Testis (tissue), 3 donors: ENCODE results near the gene ATP11A. TPM values are rescaled to one million over a fixed set of nuclear protein-coding genes. Genes with fewer than 3 reads are reported as not detected.

ENCODE experiments used
- DNase-seq: peaks from one replicate; pipeline ENCODE4 v3.0.0-alpha.2; 2019
- H3K27ac ChIP-seq, 2 donors: fragments of 200-600 bp; sonication (generic); one replicate each; pipeline ENCODE4 v1.5.1; 2019
- H3K27me3 ChIP-seq: fragments of 200-600 bp; sonication (generic); one replicate; pipeline ENCODE4 v1.5.1; 2019
- H3K36me3 ChIP-seq: fragments of 200-600 bp; sonication (generic); one replicate; pipeline ENCODE4 v1.5.1; 2017; ENCODE audit warnings: low read depth; ENCODE audit errors: missing control alignments
- H3K4me1 ChIP-seq: fragments of 200-600 bp; sonication (generic); one replicate; pipeline ENCODE4 v1.5.1; 2019
- H3K4me3 ChIP-seq, 2 donors: fragments of 200-600 bp; sonication (generic); one replicate each; pipeline ENCODE4 v1.5.1; 2017 to 2019
- H3K9me3 ChIP-seq: fragments of 200-600 bp; sonication (generic); one replicate; pipeline ENCODE4 v1.5.1; 2017
- POLR2A ChIP-seq: fragments of 450-650 bp; IDR thresholded peaks from one replicate; pipeline ENCODE4 v1.6.1; 2017; ENCODE audit warnings: antibody characterized with exemption, mild to moderate bottlenecking, moderate library complexity
- WGBS, 2 donors: methylation state at CpG; one replicate each; pipeline ENCODE4 v1.1.5; 2018; 5-methylcytosine and 5-hydroxymethylcytosine counted together
- intact Hi-C: fragments of 100-400 bp; cut with DNase I; formaldehyde crosslinking; loops from one replicate; pipeline ENCODE4 v1.15.1; 2023; ENCODE audit warnings: low total_unique reads
- polyA plus RNA-seq: library from polyadenylated mRNA; stranded (reverse); fragments of 350-450 nt; fragmentation: Illumina TruSeq; extraction: RNeasy Lipid Tissue Mini Kit (QIAGEN cat#74804); gene quantifications from one replicate; pipeline ENCODE4 v1.2.3, GENCODE V29; 2014; ENCODE audit warnings: low read depth, low replicate concordance; ENCODE audit not compliant: insufficient read depth
- total RNA-seq, 2 donors: library from RNA; depleted of rRNA; stranded (reverse); fragments of >200 nt; gene quantifications; one replicate each; pipeline ENCODE4 v1.2.3, GENCODE V29; 2016
- TF ChIP-seq, protein P1 (sequence below), 3 experiments: fragments of 450-650 bp in 2 of 3; fragments of 200-600 bp in 1 of 3; sonication (generic) in 1 of 3; IDR thresholded peaks; one replicate each; pipeline ENCODE4 v1.5.1; 2016 to 2019; ENCODE audit warnings: antibody characterized with exemption in 3 of 3, mild to moderate bottlenecking in 2 of 3, moderate library complexity in 1 of 3

Gene ATP11A
- total and polyA plus RNA-seq, 3 donors from 2014 or later = 34.4 to 122 (median 112) TPM

GRCh38 chr13:112754281-112755025, 64.6 kb downstream of the ATP11A start:
- no peak for DNase-seq
- Histone ChIP-seq H3K36me3 (no peaks in the 10 kb centered on the region), H3K4me3 (no peak overlapping the region), H3K9me3 (no peaks in the 10 kb centered on the region), H3K27me3 (no peaks in the 10 kb centered on the region), H3K27ac (no peak overlapping the region), H3K4me1 (peaks cover 17% of the 10 kb centered on the region)
- intact Hi-C loops = no loop called here
- 71 to 84% methylated on average over 1 to 29 of the region's 29 CpGs for WGBS, 2 donors
- TF ChIP-seq, protein P1, sequence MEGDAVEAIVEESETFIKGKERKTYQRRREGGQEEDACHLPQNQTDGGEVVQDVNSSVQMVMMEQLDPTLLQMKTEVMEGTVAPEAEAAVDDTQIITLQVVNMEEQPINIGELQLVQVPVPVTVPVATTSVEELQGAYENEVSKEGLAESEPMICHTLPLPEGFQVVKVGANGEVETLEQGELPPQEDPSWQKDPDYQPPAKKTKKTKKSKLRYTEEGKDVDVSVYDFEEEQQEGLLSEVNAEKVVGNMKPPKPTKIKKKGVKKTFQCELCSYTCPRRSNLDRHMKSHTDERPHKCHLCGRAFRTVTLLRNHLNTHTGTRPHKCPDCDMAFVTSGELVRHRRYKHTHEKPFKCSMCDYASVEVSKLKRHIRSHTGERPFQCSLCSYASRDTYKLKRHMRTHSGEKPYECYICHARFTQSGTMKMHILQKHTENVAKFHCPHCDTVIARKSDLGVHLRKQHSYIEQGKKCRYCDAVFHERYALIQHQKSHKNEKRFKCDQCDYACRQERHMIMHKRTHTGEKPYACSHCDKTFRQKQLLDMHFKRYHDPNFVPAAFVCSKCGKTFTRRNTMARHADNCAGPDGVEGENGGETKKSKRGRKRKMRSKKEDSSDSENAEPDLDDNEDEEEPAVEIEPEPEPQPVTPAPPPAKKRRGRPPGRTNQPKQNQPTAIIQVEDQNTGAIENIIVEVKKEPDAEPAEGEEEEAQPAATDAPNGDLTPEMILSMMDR (IDR thresholded peaks at IDR 0.05) = no peak
- no peak for TF ChIP-seq POLR2A

DNA sequence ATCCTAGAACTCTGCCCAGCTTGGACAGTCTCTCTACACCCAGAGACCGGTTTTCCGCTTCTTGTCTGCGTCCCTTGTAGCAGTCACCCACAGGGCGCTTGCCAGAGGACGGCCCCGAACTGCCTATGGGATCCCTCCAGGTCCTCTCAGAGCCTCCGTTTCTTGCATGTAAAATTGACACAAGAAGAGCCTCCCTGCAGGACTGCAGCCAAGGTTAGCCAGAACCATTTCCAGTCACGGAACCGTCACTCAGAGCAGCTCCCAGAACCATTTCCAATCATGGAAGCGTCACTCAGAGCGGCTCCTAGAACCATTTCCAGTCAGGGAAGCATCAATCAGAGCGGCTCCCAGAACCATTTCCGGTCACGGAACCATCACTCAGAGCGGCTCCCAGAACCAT, 65.5 kb downstream of the ATP11A start:
- intact Hi-C loops = no loop called here
- Histone ChIP-seq H3K4me3 (peak overlapping the region; percentile 24 to 50), H3K4me1 (peaks cover 17% of the 10 kb centered on the region), H3K27me3 (no peaks in the 10 kb centered on the region), H3K27ac (no peak overlapping the region), H3K9me3 (no peaks in the 10 kb centered on the region), H3K36me3 (no peaks in the 10 kb centered on the region)
- TF ChIP-seq, protein P1 (IDR thresholded peaks at IDR 0.05) = no peak
- TF ChIP-seq POLR2A = no peak
- no peak for DNase-seq
- 69 to 78% methylated on average over 15 of the region's 15 CpGs for WGBS, 2 donors

DNA sequence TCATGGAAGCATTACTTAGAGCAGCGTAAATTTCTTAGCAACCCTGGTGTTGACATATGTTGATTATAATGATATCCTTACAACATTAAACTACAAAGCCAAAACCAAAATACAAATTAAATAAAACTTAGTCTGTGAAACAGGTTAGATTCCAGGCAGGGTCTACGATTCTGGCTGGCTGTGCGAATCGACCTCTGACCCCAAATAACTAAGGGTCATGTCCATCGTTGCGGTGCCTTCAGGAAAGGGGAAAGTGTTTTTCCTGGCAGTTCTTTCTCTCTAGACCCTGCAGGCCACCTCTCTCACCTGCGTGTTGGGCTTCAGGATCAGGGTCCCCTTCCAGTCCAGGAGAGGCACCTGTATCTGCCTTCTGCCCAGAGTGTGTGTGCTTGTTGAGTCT, 66.2 kb downstream of the ATP11A start:
- no peak overlapping the region for H3K27ac ChIP-seq
- peaks cover 17% of the 10 kb centered on the region for H3K4me1 ChIP-seq
- H3K4me3 ChIP-seq = peak overlapping the region in 1 of 2 donors; percentile 50
- H3K36me3 ChIP-seq = no peaks in the 10 kb centered on the region
- DNase-seq = no peak
- H3K27me3 ChIP-seq = no peaks in the 10 kb centered on the region
- TF ChIP-seq, protein P1 (IDR thresholded peaks at IDR 0.05) = no peak
- TF ChIP-seq POLR2A = no peak
- 49 to 82% methylated on average over 7 of the region's 7 CpGs for WGBS, 2 donors
- H3K9me3 ChIP-seq = no peaks in the 10 kb centered on the region
- intact Hi-C loops = no loop called here

GRCh38 chr13:112756511-112756966, 66.7 kb downstream of the ATP11A start:
- H3K4me3 ChIP-seq = peak overlapping the region in 1 of 2 donors; percentile 50
- no peak for DNase-seq
- TF ChIP-seq, protein P1 (IDR thresholded peaks at IDR 0.05) = no peak
- no peak for TF ChIP-seq POLR2A
- WGBS, 2 donors = 47 to 69% methylated on average over 9 to 20 of the region's 20 CpGs
- intact Hi-C loops = no loop called here
- no peaks in the 10 kb centered on the region for H3K9me3 ChIP-seq
- H3K36me3 ChIP-seq = no peaks in the 10 kb centered on the region
- H3K4me1 ChIP-seq = peaks cover 17% of the 10 kb centered on the region
- no peak overlapping the region for H3K27ac ChIP-seq
- no peaks in the 10 kb centered on the region for H3K27me3 ChIP-seq
